HG02870 (cell line): ENCODE measurements around the gene DIAPH3.

Experiments used
- ATAC-seq: cut with Tn5 transposase; IDR thresholded peaks from one replicate; pipeline ENCODE4 v1.9.1; 2021; ENCODE audit warnings: mild to moderate bottlenecking, moderate library complexity; ENCODE audit not compliant: unreplicated experiment

The DIAPH3 gene

GRCh38 chr13:59743195-59743594 lies 420.5 kb downstream of the DIAPH3 start:
- ATAC-seq: no peak

- ATAC-seq: no peak
Measured at GRCh38 chr13:59742467-59742866, 421.3 kb downstream of the DIAPH3 start.

GRCh38 chr13:59738921-59739320 lies 424.8 kb downstream of the DIAPH3 start:
- ATAC-seq: no peak

GRCh38 chr13:59734393-59734792 lies 429.3 kb downstream of the DIAPH3 start:
- ATAC-seq: peak; percentile 100

GRCh38 chr13:59733744-59734143 lies 430.0 kb downstream of the DIAPH3 start:
- ATAC-seq: no peak

GRCh38 chr13:59730026-59730425 lies 433.7 kb downstream of the DIAPH3 start:
- ATAC-seq: no peak

- ATAC-seq: no peak
Measured at GRCh38 chr13:59728896-59729545, 434.7 kb downstream of the DIAPH3 start.

GRCh38 chr13:59721926-59722910 lies 441.5 kb downstream of the DIAPH3 start:
- no peak for ATAC-seq

GRCh38 chr13:59715611-59716010 lies 448.1 kb downstream of the DIAPH3 start:
- ATAC-seq: no peak

- ATAC-seq: no peak
Measured at GRCh38 chr13:59710996-59711701, 452.6 kb downstream of the DIAPH3 start.

GRCh38 chr13:59710416-59710815 lies 453.3 kb downstream of the DIAPH3 start:
- ATAC-seq: no peak

- ATAC-seq: peak; percentile 48
Measured at GRCh38 chr13:59706101-59706976, 457.4 kb downstream of the DIAPH3 start.

GRCh38 chr13:59702269-59702668 lies 461.5 kb downstream of the DIAPH3 start:
- ATAC-seq: no peak

GRCh38 chr13:59701261-59701660 lies 462.5 kb downstream of the DIAPH3 start:
- ATAC-seq: no peak

GRCh38 chr13:59700281-59700680 lies 463.4 kb downstream of the DIAPH3 start:
- ATAC-seq: no peak

- no peak for ATAC-seq
Measured at GRCh38 chr13:59696271-59696670, 467.5 kb downstream of the DIAPH3 start.

GRCh38 chr13:59691501-59692066 lies 472.1 kb downstream of the DIAPH3 start:
- ATAC-seq: no peak

- ATAC-seq: no peak
Measured at GRCh38 chr13:59690857-59691500, 472.7 kb downstream of the DIAPH3 start.

GRCh38 chr13:59689057-59689456 lies 474.7 kb downstream of the DIAPH3 start:
- no peak for ATAC-seq
